Liver (tissue), 3 donors: ENCODE measurements around the gene FCRLA.
"Not testable (repeated sequence)": the region's sequence is repeated elsewhere in the genome, so short reads cannot be mapped to it uniquely, and the experiment has no call there.

ENCODE experiments used
- EGR1 ChIP-seq, 2 donors: IDR thresholded peaks; 2 replicates each; pipeline ENCODE4 v1.6.1; 2016 to 2018; ENCODE audit warnings: antibody characterized with exemption in 2 of 2, low read depth in 2 of 2
- FOXA1 ChIP-seq: IDR thresholded peaks from 2 replicates; pipeline ENCODE4 v1.6.1; 2016; ENCODE audit warnings: antibody characterized with exemption
- GABPA ChIP-seq, 2 donors: IDR thresholded peaks in 1 of 2; conservative IDR thresholded peaks in 1 of 2; 2 replicates each; pipeline ENCODE4 v1.6.1; 2016; ENCODE audit warnings: antibody characterized with exemption in 2 of 2, mild to moderate bottlenecking in 1 of 2, moderate library complexity in 1 of 2
- JUND ChIP-seq, 2 donors: IDR thresholded peaks; 2 replicates each; pipeline ENCODE4 v1.6.1; 2016; ENCODE audit warnings: antibody characterized with exemption in 2 of 2
- RAD21 ChIP-seq, 2 donors: IDR thresholded peaks; 2 replicates each; pipeline ENCODE4 v1.6.1; 2016; ENCODE audit warnings: antibody characterized with exemption in 2 of 2, mild to moderate bottlenecking in 2 of 2
- RXRA ChIP-seq, 2 donors: IDR thresholded peaks; 2 replicates each; pipeline ENCODE4 v1.6.1; 2017 to 2018; ENCODE audit warnings: antibody characterized with exemption in 2 of 2, mild to moderate bottlenecking in 1 of 2
- TAF1 ChIP-seq: conservative IDR thresholded peaks from 2 replicates; pipeline ENCODE4 v1.6.1; 2016; ENCODE audit warnings: antibody characterized with exemption, mild to moderate bottlenecking
- YY1 ChIP-seq: IDR thresholded peaks from 2 replicates; pipeline ENCODE4 v1.6.1; 2016; ENCODE audit warnings: antibody characterized with exemption, mild to moderate bottlenecking
- TF ChIP-seq, protein P1 (sequence below): fragments of 150-350 bp; IDR thresholded peaks from 2 replicates; pipeline ENCODE4 v1.5.1; 2017; ENCODE audit warnings: improper control_type of control experiment, low read depth, low read length; ENCODE audit not compliant: missing input control
- TF ChIP-seq, protein P2 (sequence below): IDR thresholded peaks from 2 replicates; pipeline ENCODE4 v1.6.1; 2016; ENCODE audit warnings: antibody characterized with exemption
- TF ChIP-seq, protein P3 (sequence below): IDR thresholded peaks from 2 replicates; pipeline ENCODE4 v1.6.1; 2016; ENCODE audit warnings: antibody characterized with exemption, mild to moderate bottlenecking
- TF ChIP-seq, protein P4 (sequence below): IDR thresholded peaks from 2 replicates; pipeline ENCODE4 v1.6.1; 2016; ENCODE audit warnings: antibody characterized with exemption
- TF ChIP-seq, protein P5 (sequence below): IDR thresholded peaks from 2 replicates; pipeline ENCODE4 v1.6.1; 2016; ENCODE audit warnings: antibody characterized with exemption
- donor health status: healthy.
- donor health status: healthy.

DNA sequence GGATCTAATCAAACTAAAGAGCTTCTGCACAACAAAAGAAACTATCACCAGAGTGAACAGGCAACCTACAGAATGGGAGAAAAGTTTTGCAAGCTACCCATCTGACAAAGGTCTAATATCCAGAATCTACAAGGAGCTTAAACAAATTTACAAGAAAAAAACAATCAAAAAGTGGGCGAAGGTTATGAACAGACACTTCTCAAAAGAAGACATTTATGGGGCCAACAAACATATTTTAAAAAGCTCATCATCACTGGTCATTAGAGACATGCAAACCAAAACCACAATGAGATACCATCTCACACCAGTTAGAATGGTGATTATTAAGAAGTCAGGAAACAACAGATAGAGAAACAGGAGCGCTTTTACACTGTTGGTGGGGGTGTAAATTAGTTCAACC lies 8.7 kb upstream of the FCRLA start:
- TF ChIP-seq, protein P1, sequence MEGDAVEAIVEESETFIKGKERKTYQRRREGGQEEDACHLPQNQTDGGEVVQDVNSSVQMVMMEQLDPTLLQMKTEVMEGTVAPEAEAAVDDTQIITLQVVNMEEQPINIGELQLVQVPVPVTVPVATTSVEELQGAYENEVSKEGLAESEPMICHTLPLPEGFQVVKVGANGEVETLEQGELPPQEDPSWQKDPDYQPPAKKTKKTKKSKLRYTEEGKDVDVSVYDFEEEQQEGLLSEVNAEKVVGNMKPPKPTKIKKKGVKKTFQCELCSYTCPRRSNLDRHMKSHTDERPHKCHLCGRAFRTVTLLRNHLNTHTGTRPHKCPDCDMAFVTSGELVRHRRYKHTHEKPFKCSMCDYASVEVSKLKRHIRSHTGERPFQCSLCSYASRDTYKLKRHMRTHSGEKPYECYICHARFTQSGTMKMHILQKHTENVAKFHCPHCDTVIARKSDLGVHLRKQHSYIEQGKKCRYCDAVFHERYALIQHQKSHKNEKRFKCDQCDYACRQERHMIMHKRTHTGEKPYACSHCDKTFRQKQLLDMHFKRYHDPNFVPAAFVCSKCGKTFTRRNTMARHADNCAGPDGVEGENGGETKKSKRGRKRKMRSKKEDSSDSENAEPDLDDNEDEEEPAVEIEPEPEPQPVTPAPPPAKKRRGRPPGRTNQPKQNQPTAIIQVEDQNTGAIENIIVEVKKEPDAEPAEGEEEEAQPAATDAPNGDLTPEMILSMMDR = not testable (repeated sequence)
- TF ChIP-seq, protein P2, sequence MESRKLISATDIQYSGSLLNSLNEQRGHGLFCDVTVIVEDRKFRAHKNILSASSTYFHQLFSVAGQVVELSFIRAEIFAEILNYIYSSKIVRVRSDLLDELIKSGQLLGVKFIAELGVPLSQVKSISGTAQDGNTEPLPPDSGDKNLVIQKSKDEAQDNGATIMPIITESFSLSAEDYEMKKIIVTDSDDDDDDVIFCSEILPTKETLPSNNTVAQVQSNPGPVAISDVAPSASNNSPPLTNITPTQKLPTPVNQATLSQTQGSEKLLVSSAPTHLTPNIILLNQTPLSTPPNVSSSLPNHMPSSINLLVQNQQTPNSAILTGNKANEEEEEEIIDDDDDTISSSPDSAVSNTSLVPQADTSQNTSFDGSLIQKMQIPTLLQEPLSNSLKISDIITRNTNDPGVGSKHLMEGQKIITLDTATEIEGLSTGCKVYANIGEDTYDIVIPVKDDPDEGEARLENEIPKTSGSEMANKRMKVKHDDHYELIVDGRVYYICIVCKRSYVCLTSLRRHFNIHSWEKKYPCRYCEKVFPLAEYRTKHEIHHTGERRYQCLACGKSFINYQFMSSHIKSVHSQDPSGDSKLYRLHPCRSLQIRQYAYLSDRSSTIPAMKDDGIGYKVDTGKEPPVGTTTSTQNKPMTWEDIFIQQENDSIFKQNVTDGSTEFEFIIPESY = not testable (repeated sequence)
- TF ChIP-seq, protein P3, sequence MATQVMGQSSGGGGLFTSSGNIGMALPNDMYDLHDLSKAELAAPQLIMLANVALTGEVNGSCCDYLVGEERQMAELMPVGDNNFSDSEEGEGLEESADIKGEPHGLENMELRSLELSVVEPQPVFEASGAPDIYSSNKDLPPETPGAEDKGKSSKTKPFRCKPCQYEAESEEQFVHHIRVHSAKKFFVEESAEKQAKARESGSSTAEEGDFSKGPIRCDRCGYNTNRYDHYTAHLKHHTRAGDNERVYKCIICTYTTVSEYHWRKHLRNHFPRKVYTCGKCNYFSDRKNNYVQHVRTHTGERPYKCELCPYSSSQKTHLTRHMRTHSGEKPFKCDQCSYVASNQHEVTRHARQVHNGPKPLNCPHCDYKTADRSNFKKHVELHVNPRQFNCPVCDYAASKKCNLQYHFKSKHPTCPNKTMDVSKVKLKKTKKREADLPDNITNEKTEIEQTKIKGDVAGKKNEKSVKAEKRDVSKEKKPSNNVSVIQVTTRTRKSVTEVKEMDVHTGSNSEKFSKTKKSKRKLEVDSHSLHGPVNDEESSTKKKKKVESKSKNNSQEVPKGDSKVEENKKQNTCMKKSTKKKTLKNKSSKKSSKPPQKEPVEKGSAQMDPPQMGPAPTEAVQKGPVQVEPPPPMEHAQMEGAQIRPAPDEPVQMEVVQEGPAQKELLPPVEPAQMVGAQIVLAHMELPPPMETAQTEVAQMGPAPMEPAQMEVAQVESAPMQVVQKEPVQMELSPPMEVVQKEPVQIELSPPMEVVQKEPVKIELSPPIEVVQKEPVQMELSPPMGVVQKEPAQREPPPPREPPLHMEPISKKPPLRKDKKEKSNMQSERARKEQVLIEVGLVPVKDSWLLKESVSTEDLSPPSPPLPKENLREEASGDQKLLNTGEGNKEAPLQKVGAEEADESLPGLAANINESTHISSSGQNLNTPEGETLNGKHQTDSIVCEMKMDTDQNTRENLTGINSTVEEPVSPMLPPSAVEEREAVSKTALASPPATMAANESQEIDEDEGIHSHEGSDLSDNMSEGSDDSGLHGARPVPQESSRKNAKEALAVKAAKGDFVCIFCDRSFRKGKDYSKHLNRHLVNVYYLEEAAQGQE = not testable (repeated sequence)
- TF ChIP-seq YY1; RAD21 (IDR thresholded peaks at IDR 0.05); EGR1 (IDR thresholded peaks at IDR 0.05; ENCODE audit: low read depth in 2 of 2); GABPA (IDR thresholded peaks at IDR 0.05 in 1 of 2, conservative IDR thresholded peaks at IDR 0.05 in 1 of 2); FOXA1; TAF1; JUND (IDR thresholded peaks at IDR 0.05); RXRA (IDR thresholded peaks at IDR 0.05): not testable (repeated sequence)
- TF ChIP-seq, protein P4, sequence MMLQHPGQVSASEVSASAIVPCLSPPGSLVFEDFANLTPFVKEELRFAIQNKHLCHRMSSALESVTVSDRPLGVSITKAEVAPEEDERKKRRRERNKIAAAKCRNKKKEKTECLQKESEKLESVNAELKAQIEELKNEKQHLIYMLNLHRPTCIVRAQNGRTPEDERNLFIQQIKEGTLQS = not testable (repeated sequence)
- TF ChIP-seq, protein P5, sequence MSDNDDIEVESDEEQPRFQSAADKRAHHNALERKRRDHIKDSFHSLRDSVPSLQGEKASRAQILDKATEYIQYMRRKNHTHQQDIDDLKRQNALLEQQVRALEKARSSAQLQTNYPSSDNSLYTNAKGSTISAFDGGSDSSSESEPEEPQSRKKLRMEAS = not testable (repeated sequence)
